ENCODE measurements around the gene PLEK2.

- TF ChIP-seq CHD2 (IDR thresholded peaks at IDR 0.05; ENCODE audit: low read length, partially characterized antibody) (no peak), HDAC2 (IDR thresholded peaks at IDR 0.05) (no peak)
Observed at GRCh38 chr14:67417633-67418032, 5.7 kb upstream of the PLEK2 start.
